Suppressor macrophage treated with lipopolysaccharide for 4 hours (primary cell): ENCODE measurements around the gene TGM6.
"Not testable (repeated sequence)": the region's sequence is repeated elsewhere in the genome, so short reads cannot be mapped to it uniquely, and the experiment has no call there.

Source experiments
- DNase-seq: peaks from one replicate; pipeline ENCODE4 v3.0.0-alpha.2; 2020

The TGM6 gene

DNA sequence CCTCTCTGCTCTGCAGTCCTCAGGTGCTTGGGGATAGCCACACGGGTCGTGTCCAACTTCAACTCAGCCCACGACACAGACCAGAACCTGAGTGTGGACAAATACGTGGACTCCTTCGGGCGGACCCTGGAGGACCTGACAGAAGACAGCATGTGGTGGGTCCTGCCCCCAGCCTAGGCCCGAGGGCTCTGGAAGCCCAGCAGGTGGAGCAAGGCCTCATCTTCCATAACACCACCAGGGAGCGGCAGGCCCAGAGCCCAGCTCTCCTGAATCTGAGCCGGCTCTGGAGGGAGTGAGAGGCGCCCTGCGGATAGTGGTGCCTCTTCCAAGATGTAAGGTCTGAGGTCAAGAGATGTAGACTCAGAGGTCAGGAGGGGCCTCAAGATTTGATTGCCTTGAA is 19.6 kb downstream of the TGM6 start:
- no peak for DNase-seq

- DNase-seq = no peak
Observed at GRCh38 chr20:2401527-2401926, 20.8 kb downstream of the TGM6 start.

DNA sequence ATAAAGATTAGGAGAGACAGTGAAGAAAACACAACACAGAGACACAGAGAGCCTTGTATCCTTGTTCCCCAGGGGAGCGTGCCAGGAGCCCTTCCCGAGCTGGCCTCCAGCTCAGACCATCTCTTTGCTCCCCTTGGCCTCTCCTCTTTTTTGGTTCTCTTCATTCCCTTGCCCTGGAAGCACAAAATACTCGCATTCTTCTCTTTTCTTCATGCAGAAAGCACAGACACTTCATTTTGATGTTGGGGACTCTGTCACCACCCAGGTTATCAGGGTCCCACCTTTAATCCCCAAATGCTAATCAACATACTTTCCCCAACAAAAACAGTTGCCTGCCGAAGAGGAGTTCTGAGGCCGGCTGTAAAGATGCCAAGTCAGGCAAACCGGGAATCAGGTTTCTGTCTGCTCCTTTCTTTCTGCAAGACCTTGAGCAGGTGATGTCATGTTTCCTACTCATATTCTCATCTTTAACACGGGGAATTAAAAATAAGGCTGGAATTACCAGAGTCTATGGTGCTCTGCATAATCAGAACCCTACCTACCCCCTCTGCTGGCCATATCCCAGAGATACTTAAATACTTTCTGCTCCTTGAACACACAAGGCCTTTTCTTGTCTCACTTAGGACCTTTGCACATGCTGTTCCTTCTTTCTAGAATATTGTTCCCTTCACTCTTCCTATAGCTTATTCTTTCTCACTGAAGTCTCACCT is 21.7 kb downstream of the TGM6 start:
- peak; percentile 16 for DNase-seq

GRCh38 chr20:2403291-2404052 is 22.8 kb downstream of the TGM6 start:
- DNase-seq = no peak

DNA sequence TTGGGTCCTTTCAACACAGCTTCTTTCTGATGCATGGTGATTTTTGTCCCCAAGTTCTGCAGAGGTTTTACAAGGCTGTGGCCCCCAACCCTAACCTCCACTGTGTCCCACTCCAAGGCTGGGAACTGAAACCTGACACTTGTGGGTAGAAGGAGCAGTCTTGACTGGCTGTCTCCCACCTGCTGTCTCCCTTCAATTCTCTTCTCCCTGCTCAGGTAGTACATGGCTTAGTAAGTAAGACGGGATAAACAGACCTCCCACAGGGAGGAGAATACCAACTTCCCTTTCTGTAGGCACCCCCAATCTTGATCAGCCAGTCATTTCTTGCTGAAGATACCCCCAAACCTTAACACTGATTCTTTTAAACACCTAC is 25.0 kb downstream of the TGM6 start:
- no peak for DNase-seq

DNA sequence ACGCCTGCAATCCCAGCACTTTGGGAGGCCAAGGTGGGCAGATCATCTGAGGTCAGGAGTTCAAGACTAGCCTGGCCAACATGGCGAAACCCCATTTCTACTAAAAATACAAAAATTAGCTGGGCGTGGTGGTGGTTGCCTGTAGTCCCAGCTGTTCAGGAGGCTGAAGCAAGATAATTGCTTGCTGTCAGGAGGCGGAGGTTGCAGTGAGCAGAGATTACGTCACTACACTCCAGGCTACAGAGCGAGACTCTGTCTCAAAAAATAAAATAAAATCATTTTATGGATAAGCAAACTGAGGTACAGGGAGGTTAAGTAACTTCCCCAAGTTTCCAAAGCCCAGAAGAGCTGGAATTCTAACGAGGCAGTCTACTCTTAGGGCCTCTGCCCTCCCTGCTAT is 26.7 kb downstream of the TGM6 start:
- DNase-seq = not testable (repeated sequence)

DNA sequence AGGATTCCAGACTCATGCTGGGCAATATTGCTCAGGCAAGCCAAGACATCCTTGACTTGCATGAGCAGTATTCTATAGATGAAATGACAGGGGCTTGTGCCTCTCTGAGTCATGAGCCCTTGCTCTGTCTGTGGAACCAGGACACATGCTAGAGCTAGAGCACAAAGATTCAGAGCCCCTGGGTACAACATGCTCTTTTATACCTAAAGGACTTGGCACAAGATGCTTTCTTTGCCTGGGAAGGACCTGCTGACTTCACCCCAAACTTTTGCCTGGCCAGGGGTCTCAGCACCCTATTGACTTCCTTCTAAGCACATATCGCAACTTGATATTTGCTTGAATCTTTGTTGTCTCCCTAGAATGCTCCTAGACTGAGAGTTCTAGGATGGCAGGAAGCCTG is 27.4 kb downstream of the TGM6 start:
- DNase-seq = no peak

GRCh38 chr20:2416541-2417212 is 36.0 kb downstream of the TGM6 start:
- DNase-seq = no peak

- DNase-seq = no peak
Observed at GRCh38 chr20:2417213-2417541, 36.5 kb downstream of the TGM6 start.

GRCh38 chr20:2418388-2418787 is 37.7 kb downstream of the TGM6 start:
- no peak for DNase-seq

- DNase-seq = no peak
Observed at GRCh38 chr20:2420510-2420909, 39.8 kb downstream of the TGM6 start.

- no peak for DNase-seq
Observed at GRCh38 chr20:2421247-2421646, 40.5 kb downstream of the TGM6 start.

GRCh38 chr20:2429051-2429450 is 48.4 kb downstream of the TGM6 start:
- DNase-seq = no peak

GRCh38 chr20:2430538-2430937 is 49.8 kb downstream of the TGM6 start:
- no peak for DNase-seq

- DNase-seq = no peak
Observed at GRCh38 chr20:2431185-2431584, 50.5 kb downstream of the TGM6 start.

GRCh38 chr20:2446845-2447244 is 66.1 kb downstream of the TGM6 start:
- DNase-seq = peak; percentile 36

GRCh38 chr20:2449386-2449785 is 68.7 kb downstream of the TGM6 start:
- DNase-seq = no peak

- no peak for DNase-seq
Observed at GRCh38 chr20:2451422-2451821, 70.7 kb downstream of the TGM6 start.

DNA sequence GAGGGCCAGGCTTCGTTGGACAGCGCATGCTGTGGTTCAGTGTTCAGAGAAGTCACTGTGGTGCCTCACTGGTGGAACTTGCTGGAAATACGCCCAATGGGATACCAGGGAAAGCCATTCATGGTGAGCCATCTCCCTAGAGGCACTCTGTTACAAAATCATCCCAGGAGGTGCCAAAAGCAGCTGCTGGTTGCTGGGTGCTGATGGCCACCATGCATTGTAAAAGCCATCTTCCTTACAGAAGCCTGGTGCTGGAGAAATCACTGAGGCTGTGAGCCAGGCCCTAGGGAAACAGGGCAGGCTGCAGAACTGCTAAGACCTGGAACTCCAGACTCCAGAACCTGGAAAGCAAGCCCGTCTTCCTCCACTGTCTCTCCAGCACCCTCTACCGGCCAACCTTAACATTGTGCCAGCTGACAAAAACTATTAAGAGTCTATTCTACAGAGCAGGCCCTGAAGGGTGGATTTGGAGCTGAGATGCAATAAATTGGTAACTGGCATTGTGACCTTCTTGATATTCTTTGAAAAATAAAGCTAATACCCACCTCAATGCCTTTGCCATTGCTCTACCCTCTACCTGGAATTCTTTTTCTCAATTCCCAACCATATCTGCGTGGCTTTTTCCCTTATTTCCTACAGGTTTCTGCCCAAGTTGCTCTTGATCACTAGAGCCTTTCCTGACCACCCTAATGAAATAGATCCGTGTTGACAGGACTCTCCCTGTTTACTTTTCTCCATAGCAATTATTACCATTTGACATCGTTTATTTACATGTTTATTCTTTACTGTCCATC is 71.4 kb downstream of the TGM6 start:
- peak; percentile 78 for DNase-seq

DNA sequence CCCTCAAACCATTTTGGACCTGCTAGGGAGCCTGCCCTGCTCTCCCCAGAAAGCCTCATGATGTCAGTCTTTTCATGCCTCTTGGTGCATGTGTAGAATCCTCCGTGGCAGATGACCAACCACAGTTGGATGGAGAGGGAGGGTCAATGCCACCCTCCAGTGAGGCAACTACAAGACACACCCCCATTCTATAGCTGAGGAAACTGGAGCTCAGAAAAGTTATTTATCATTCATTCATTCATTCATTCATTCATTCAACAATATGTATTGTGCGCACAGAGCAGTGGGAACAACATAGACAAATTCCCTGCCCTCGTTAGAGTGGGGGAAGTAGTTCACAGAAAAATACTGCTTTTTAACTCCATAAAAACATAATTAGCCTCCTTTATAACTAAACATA is 73.1 kb downstream of the TGM6 start:
- no peak for DNase-seq

DNA sequence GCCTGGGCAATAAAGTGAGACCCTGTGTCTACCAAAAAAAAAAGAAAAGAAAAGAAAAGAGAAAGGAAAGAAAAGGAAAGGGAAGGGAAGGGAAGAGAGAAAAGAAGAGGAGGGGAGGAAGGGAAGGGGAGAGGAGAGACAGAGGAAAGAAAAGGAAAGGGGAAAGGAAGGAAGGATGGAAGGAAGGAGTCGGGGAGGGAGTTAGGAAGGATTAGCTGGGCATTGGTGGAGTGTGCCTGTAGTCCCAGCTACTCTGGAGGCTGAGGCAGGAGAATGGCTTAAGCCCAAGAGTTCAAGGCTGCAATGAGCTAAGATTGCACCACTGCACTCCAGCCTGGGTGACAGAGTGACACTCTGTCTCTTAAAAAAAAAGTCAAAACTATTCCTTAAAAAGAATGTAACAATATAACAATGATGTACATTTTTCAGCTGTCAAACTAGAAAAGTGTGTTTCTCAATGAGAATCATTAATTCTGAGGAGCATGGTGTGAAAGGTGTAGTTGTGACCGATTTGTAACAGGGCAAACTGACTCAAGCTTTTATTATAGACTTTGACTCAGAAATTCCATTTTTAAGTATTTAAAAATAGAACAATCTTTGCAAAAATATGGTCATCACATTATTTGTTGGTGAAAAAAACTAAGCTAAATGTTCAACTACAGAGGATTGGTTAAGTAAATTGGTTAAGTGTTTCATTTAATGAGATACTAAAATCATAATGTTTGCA is 75.2 kb downstream of the TGM6 start:
- no peak for DNase-seq

- DNase-seq = no peak
Observed at GRCh38 chr20:2458919-2459499, 78.3 kb downstream of the TGM6 start.
